Left lung (tissue), 10 donors: ENCODE data around the gene EXOC3L4. TPM values are rescaled to one million over a fixed set of nuclear protein-coding genes. Genes with fewer than 3 reads are reported as not detected.
A peak's percentile ranks its signal among the peaks of the same experiment; 100 is the strongest.

ENCODE experiments used
- ATAC-seq: fragments of 200-7000 bp; cut with Tn5 transposase; one replicate; pipeline ENCODE4 v1.9.1; 2020; ENCODE audit warnings: moderate library complexity
- DNase-seq, 4 donors: peaks; one replicate each; pipeline ENCODE4 v3.0.0-alpha.2; 2013 to 2020
- H3K27ac ChIP-seq, 2 donors: fragments of 200-600 bp; sonication (generic) in 1 of 2; one replicate each; pipeline versions ENCODE4 v1.5.0 to v1.8.0; 2020 to 2021
- H3K27me3 ChIP-seq, 2 donors: fragments of 200-600 bp; sonication (generic) in 1 of 2; one replicate each; pipeline versions ENCODE4 v1.5.0 to v1.8.0; 2020 to 2021
- H3K36me3 ChIP-seq, 2 donors: fragments of 200-600 bp; sonication (generic) in 1 of 2; one replicate each; pipeline versions ENCODE4 v1.5.0 to v1.8.0; 2020 to 2021
- H3K4me1 ChIP-seq, 2 donors: fragments of 200-600 bp; one replicate each; pipeline ENCODE4 v1.8.0; 2021
- H3K4me3 ChIP-seq, 2 donors: fragments of 200-600 bp; sonication (generic) in 1 of 2; one replicate each; pipeline versions ENCODE4 v1.5.0 to v1.8.0; 2020 to 2021; ENCODE audit warnings: mild to moderate bottlenecking in 1 of 2
- H3K9me3 ChIP-seq, 2 donors: fragments of 200-600 bp; sonication (generic) in 1 of 2; one replicate each; pipeline versions ENCODE4 v1.5.0 to v1.8.0; 2020 to 2021
- CTCF ChIP-seq, 2 donors: fragments of 200-600 bp; sonication (generic) in 1 of 2; IDR thresholded peaks; one replicate each; pipeline versions ENCODE4 v1.5.0 to v1.8.0; 2021; ENCODE audit warnings: antibody characterized with exemption in 2 of 2
- intact Hi-C, 2 donors: fragments of 100-400 bp; cut with DNase I; formaldehyde crosslinking; loops; one replicate each; pipeline versions ENCODE4 v1.11.2 to v1.14.2; 2022
- polyA plus RNA-seq, 6 donors: library from polyadenylated mRNA; unstranded; fragments of 120-200 nt; gene quantifications; one replicate each; pipeline ENCODE4 v1.2.1, GENCODE V29; 2013; ENCODE audit not compliant: insufficient read length in 6 of 6
- total RNA-seq, 2 donors: library from RNA; stranded (reverse); fragmentation: NEBNext Ultra II Directional; extraction: Animal tissue kit (Norgen Biotek cat#: 25700); gene quantifications; one replicate each; pipeline ENCODE4 v1.2.1, GENCODE V29; 2021
- donor health status: DM: no; HTN: yes; CAD: no.
- donor health status: DM: no; HTN: no; CAD: no.

EXOC3L4 gene
- total and polyA plus RNA-seq, 8 donors = 1.9 to 6.2 (median 3.7) TPM

- DNase-seq (peak in 2 of 4 donors; percentile 75 to 89), ATAC-seq (peak; percentile 66)
- peak overlapping the region in 1 of 2 donors; percentile 85 for H3K4me3 ChIP-seq
- intact Hi-C loops = no loop called here
- no peak for TF ChIP-seq CTCF (IDR thresholded peaks at IDR 0.05)
- H3K9me3 ChIP-seq = no peaks in the 10 kb centered on the region
- H3K4me1 ChIP-seq = peaks cover 21 to 71% of the 10 kb centered on the region in 2 donors
- H3K27ac ChIP-seq = no peak overlapping the region
- H3K27me3 ChIP-seq = peaks cover 0 to 25% of the 10 kb centered on the region in 2 donors
- H3K36me3 ChIP-seq = peaks cover 0 to 58% of the 10 kb centered on the region in 2 donors
Measured at GRCh38 chr14:103126873-103127304, 32.4 kb downstream of the EXOC3L4 start.

GRCh38 chr14:103127356-103127755 lies 32.8 kb downstream of the EXOC3L4 start:
- H3K27ac ChIP-seq = no peak overlapping the region
- no peak for TF ChIP-seq CTCF (IDR thresholded peaks at IDR 0.05)
- intact Hi-C loops = no loop called here
- peak in 1 of 4 donors; percentile 79 for DNase-seq
- peaks cover 17 to 71% of the 10 kb centered on the region in 2 donors for H3K4me1 ChIP-seq
- peaks cover 0 to 63% of the 10 kb centered on the region in 2 donors for H3K36me3 ChIP-seq
- peaks cover 0 to 20% of the 10 kb centered on the region in 2 donors for H3K27me3 ChIP-seq
- ATAC-seq = no peak
- H3K9me3 ChIP-seq = no peaks in the 10 kb centered on the region
- H3K4me3 ChIP-seq = no peak overlapping the region

- DNase-seq (no peak), ATAC-seq (no peak)
- Histone ChIP-seq H3K4me3 (no peak overlapping the region), H3K36me3 (peaks cover 0 to 69% of the 10 kb centered on the region in 2 donors), H3K9me3 (no peaks in the 10 kb centered on the region), H3K27ac (no peak overlapping the region), H3K4me1 (peaks cover 12 to 64% of the 10 kb centered on the region in 2 donors), H3K27me3 (peaks cover 0 to 13% of the 10 kb centered on the region in 2 donors)
- intact Hi-C loops = no loop called here
- no peak for TF ChIP-seq CTCF (IDR thresholded peaks at IDR 0.05)
Measured at GRCh38 chr14:103127861-103128598, 33.5 kb downstream of the EXOC3L4 start.

- peaks cover 0 to 6% of the 10 kb centered on the region in 2 donors for H3K27me3 ChIP-seq
- ATAC-seq (no peak), DNase-seq (peak in 1 of 4 donors; percentile 68)
- H3K9me3 ChIP-seq = no peaks in the 10 kb centered on the region
- H3K36me3 ChIP-seq = peaks cover 0 to 77% of the 10 kb centered on the region in 2 donors
- intact Hi-C loops = no loop called here
- no peak for TF ChIP-seq CTCF (IDR thresholded peaks at IDR 0.05)
- H3K4me3 ChIP-seq = no peak overlapping the region
- H3K27ac ChIP-seq = no peak overlapping the region
- peaks cover 8 to 57% of the 10 kb centered on the region in 2 donors for H3K4me1 ChIP-seq
Measured at GRCh38 chr14:103128631-103129300, 34.2 kb downstream of the EXOC3L4 start.
